GM12878 (cell line): ENCODE data around the gene IRS2. TPM values are rescaled to one million over a fixed set of nuclear protein-coding genes. Genes with fewer than 3 reads are reported as not detected.
"Not testable (repeated sequence)": the region's sequence is repeated elsewhere in the genome, so short reads cannot be mapped to it uniquely, and the experiment has no call there.

Experiments
- ATAC-seq: fragments of 200-7000 bp; cut with Tn5 transposase; 3 replicates; pipeline ENCODE4 v1.9.1; 2020; ENCODE audit warnings: mild to moderate bottlenecking, moderate library complexity
- BruUV-seq: library from RNA; stranded (reverse); fragments of 400-500 nt; replicated peaks from 2 replicates; lab custom pipeline; 2021; lab: Mats Ljungman, UMichigan
- CTCF ChIA-PET: fragments of 300-600 bp; sonication (Branson Sonifier 250); formaldehyde crosslinking; extraction: SDS; loops from one replicate; lab custom pipeline; 2021; ENCODE audit warnings: inconsistent platforms; lab: Yijun Ruan, JAX
- POLR2A ChIA-PET: fragments of 350-600 bp; formaldehyde crosslinking; extraction: SDS; loops from one replicate; lab custom pipeline; 2021; ENCODE audit warnings: inconsistent platforms; lab: Charles Lee
- RAD21 ChIA-PET: fragments of 300-600 bp; sonication (Branson Sonifier 250); formaldehyde crosslinking; loops from one replicate; lab custom pipeline; 2023; ENCODE audit warnings: antibody characterized with exemption; ENCODE audit not compliant: unreplicated experiment; lab: Charles Lee
- SMC1A ChIA-PET: fragments of 300-600 bp; sonication (Branson Sonifier 250); formaldehyde crosslinking; loops from one replicate; lab custom pipeline; 2023; ENCODE audit not compliant: unreplicated experiment, uncharacterized antibody; lab: Charles Lee
- DNase-seq: peaks from one replicate; pipeline ENCODE4 v3.0.0-alpha.2; 2011; ENCODE audit warnings: low read depth, low spot score
- FAIRE-seq: peaks from 3 replicates; lab custom pipeline; 2011; peaks lifted over from hg19 to GRCh38; lab: Jason Lieb, UNC
- H2AFZ ChIP-seq: 2 replicates; pipeline ENCODE4 v1.6.0; 2011; ENCODE audit warnings: low read depth, low read length, control low read depth; ENCODE audit not compliant: control insufficient read depth
- H3K27ac ChIP-seq: 2 replicates; pipeline ENCODE4 v1.5.1; 2011; ENCODE audit warnings: control low read depth; ENCODE audit not compliant: control insufficient read depth, insufficient read depth
- H3K27me3 ChIP-seq, 2 experiments: replicated peaks in 1 of 2; 2 replicates each; pipeline versions ENCODE4 v1.6.0 to v1.6.1; 2011; ENCODE audit warnings: low read length in 1 of 2; ENCODE audit not compliant: control insufficient read depth in 2 of 2, insufficient read depth in 2 of 2
- H3K36me3 ChIP-seq, 2 experiments: 2 replicates each; pipeline ENCODE4 v1.5.1; 2011; ENCODE audit warnings: low read length in 1 of 2; ENCODE audit not compliant: control insufficient read depth in 2 of 2, insufficient read depth in 2 of 2
- H3K4me1 ChIP-seq: 2 replicates; pipeline ENCODE4 v1.6.1; 2011; ENCODE audit warnings: mild to moderate bottlenecking, low read length, moderate library complexity, mixed read lengths; ENCODE audit not compliant: control insufficient read depth, insufficient read depth
- H3K4me2 ChIP-seq: 2 replicates; pipeline ENCODE4 v1.6.0; 2011; ENCODE audit warnings: control low read depth; ENCODE audit not compliant: control insufficient read depth, insufficient read depth
- H3K4me3 ChIP-seq: fragments of 200-600 bp; sonication (generic); 2 replicates; pipeline ENCODE4 v1.5.1; 2016
- H3K79me2 ChIP-seq: 2 replicates; pipeline ENCODE4 v1.6.0; 2011; ENCODE audit warnings: low read length; ENCODE audit not compliant: control insufficient read depth, insufficient read depth
- H3K9ac ChIP-seq: 2 replicates; pipeline ENCODE4 v1.8.0; 2011; ENCODE audit warnings: low read length, control low read depth, mixed read lengths; ENCODE audit not compliant: control insufficient read depth, insufficient read depth
- H3K9me3 ChIP-seq: replicated peaks from 3 replicates; pipeline ENCODE4 v1.5.1; 2011; ENCODE audit warnings: mild to moderate bottlenecking, low read length; ENCODE audit not compliant: control insufficient read depth, insufficient read depth
- H4K20me1 ChIP-seq: 2 replicates; pipeline ENCODE4 v1.6.0; 2011; ENCODE audit not compliant: control insufficient read depth, insufficient read depth
- WGBS: methylation state at CpG from one replicate; pipeline ENCODE4 v1.1.6; 2016; ENCODE audit warnings: low lambda C conversion rate; ENCODE audit not compliant: insufficient replicate concordance, insufficient coverage; ENCODE audit errors: missing lambda C conversion rate; 5-methylcytosine and 5-hydroxymethylcytosine counted together
- in situ Hi-C: fragments of 300-500 bp; cut with MboI; formaldehyde crosslinking; loops from 9 replicates; pipeline ENCODE4 v1.14.3; 2018; ENCODE audit warnings: mixed read lengths
- intact Hi-C: fragments of 100-400 bp; cut with micrococcal nuclease; formaldehyde crosslinking; loops from one replicate; pipeline ENCODE4 v1.14.2; 2022; ENCODE audit not compliant: unreplicated experiment
- polyA plus RNA-seq, 11 experiments: library from polyadenylated mRNA; depleted of rRNA in 4 of 11; unstranded in 6 of 11; stranded (reverse) in 5 of 11; fragments of >200 nt; fragmentation: Nextera tagmentation in 4 of 11; fragmentation: Illumina TruSeq in 1 of 11; extraction: Ambion mirVana in 4 of 11; extraction: Trizol in 1 of 11; gene quantifications; 1 replicate in 1 of 11; 2 replicates in 10 of 11; pipeline versions ENCODE4 v1.2.1 to v1.2.3, GENCODE V29; 2011 to 2016; ENCODE audit warnings: inconsistent platforms in 2 of 11, missing spikeins in 2 of 11, low read depth in 1 of 11
- total RNA-seq, 4 experiments: library from RNA; depleted of rRNA in 3 of 4; stranded (reverse); fragments of >200 nt in 3 of 4; fragmentation: Illumina TruSeq in 1 of 4; extraction: Trizol in 1 of 4; gene quantifications; 2 replicates each; pipeline versions ENCODE4 v1.2.1 to v1.2.3, GENCODE V29; 2013 to 2021

IRS2 gene
- total and polyA plus RNA-seq, 10 of the 15 experiments (the other 5 are each of a cell fraction or from before 2014, with no cell fraction given) = 0.01 to 0.31 (median 0.07) TPM; not detected in 6

- H3K4me2 ChIP-seq, SMC1A ChIA-PET, ATAC-seq, H3K27me3 ChIP-seq, H3K9ac ChIP-seq, POLR2A ChIA-PET, H3K79me2 ChIP-seq, CTCF ChIA-PET, H3K4me1 ChIP-seq, DNase-seq, H4K20me1 ChIP-seq, H3K27ac ChIP-seq, RAD21 ChIA-PET, in situ Hi-C loops, H3K36me3 ChIP-seq, H3K4me3 ChIP-seq, H2AFZ ChIP-seq, intact Hi-C loops, BruUV-seq, FAIRE-seq, H3K9me3 ChIP-seq: not testable (repeated sequence)
- whole genome bisulfite sequencing = 17% methylated on average over 11 of the region's 11 CpGs
Observed at GRCh38 chr13:109828591-109829316, 42.4 kb upstream of the IRS2 start.

- H3K27ac ChIP-seq, H3K36me3 ChIP-seq, RAD21 ChIA-PET, H3K9me3 ChIP-seq, H4K20me1 ChIP-seq, BruUV-seq, SMC1A ChIA-PET, H3K9ac ChIP-seq, H3K27me3 ChIP-seq, intact Hi-C loops, DNase-seq, H3K4me2 ChIP-seq, in situ Hi-C loops, FAIRE-seq, CTCF ChIA-PET, H3K79me2 ChIP-seq, H3K4me1 ChIP-seq, H2AFZ ChIP-seq, H3K4me3 ChIP-seq, ATAC-seq, POLR2A ChIA-PET: not testable (repeated sequence)
- 31% methylated on average over 6 of the region's 6 CpGs for WGBS
Observed at GRCh38 chr13:109823201-109823600, 36.8 kb upstream of the IRS2 start.
